H1 (cell line): ENCODE results near the gene PNO1. TPM values are rescaled to one million over a fixed set of nuclear protein-coding genes. Genes with fewer than 3 reads are reported as not detected.

Experiments
- CTCF ChIA-PET: fragments of 300-600 bp; sonication (Branson Sonifier 250); formaldehyde crosslinking; loops from one replicate; lab custom pipeline; 2021; ENCODE audit not compliant: partially characterized antibody; lab: Charles Lee
- POLR2A ChIA-PET: fragments of 300-600 bp; sonication (Branson Sonifier 250); formaldehyde crosslinking; loops from one replicate; lab custom pipeline; 2021; ENCODE audit warnings: inconsistent platforms; ENCODE audit not compliant: partially characterized antibody; lab: Charles Lee
- DNase-seq, 2 experiments: peaks; one replicate each; pipeline versions ENCODE4 v3.0.0 to v3.0.0-alpha.2; 2010 to 2022; ENCODE audit warnings: low spot score in 2 of 2, low read depth in 1 of 2, mixed read lengths in 1 of 2
- FAIRE-seq: peaks from 2 replicates; lab custom pipeline; 2011; peaks lifted over from hg19 to GRCh38; lab: Jason Lieb, UNC
- H2AFZ ChIP-seq: 2 replicates; pipeline ENCODE4 v1.8.1; 2012; ENCODE audit warnings: low read length, inconsistent platforms
- H2AK5ac ChIP-seq: 2 replicates; pipeline ENCODE4 v1.6.1; 2013; ENCODE audit warnings: low read depth, low read length
- H2BK120ac ChIP-seq: replicated peaks from 2 replicates; pipeline ENCODE3; 2013; ENCODE audit warnings: low read depth, low read length, inconsistent platforms
- H2BK12ac ChIP-seq: 2 replicates; pipeline ENCODE4 v1.6.1; 2013; ENCODE audit warnings: low read depth, low read length
- H2BK15ac ChIP-seq: 2 replicates; pipeline ENCODE4 v1.6.1; 2013; ENCODE audit warnings: low read length
- H2BK20ac ChIP-seq: 2 replicates; pipeline ENCODE4 v1.6.1; 2013; ENCODE audit warnings: low read length
- H2BK5ac ChIP-seq: 2 replicates; pipeline ENCODE4 v1.6.1; 2013; ENCODE audit warnings: low read depth, low read length
- H3K14ac ChIP-seq: 2 replicates; pipeline ENCODE4 v1.6.1; 2013; ENCODE audit warnings: inconsistent platforms; ENCODE audit not compliant: insufficient read length
- H3K18ac ChIP-seq: 2 replicates; pipeline ENCODE4 v1.6.1; 2013; ENCODE audit warnings: low read length; ENCODE audit errors: extremely low read depth
- H3K23ac ChIP-seq: 2 replicates; pipeline ENCODE4 v1.6.1; 2013; ENCODE audit warnings: inconsistent platforms; ENCODE audit not compliant: insufficient read length
- H3K23me2 ChIP-seq: 2 replicates; pipeline ENCODE4 v1.6.1; 2013; ENCODE audit warnings: low read depth, low read length
- H3K27ac ChIP-seq: 2 replicates; pipeline ENCODE4 v1.6.1; 2011; ENCODE audit warnings: low read depth, low read length, inconsistent platforms
- H3K27me3 ChIP-seq, 4 experiments: replicated peaks in 1 of 4; 1 replicate in 1 of 4; 2 replicates in 3 of 4; pipeline versions ENCODE4 v1.6.1 to v1.8.1; 2011 to 2013; ENCODE audit warnings: low read length in 3 of 4, mild to moderate bottlenecking in 3 of 4, inconsistent platforms in 2 of 4, mixed read lengths in 2 of 4, moderate library complexity in 1 of 4; ENCODE audit not compliant: control insufficient read depth in 3 of 4, insufficient read depth in 3 of 4; ENCODE audit errors: extremely low read depth in 1 of 4
- H3K36me3 ChIP-seq, 4 experiments: 2 replicates each; pipeline versions ENCODE4 v1.6.1 to v1.8.1; 2011 to 2013; ENCODE audit warnings: mild to moderate bottlenecking in 4 of 4, low read length in 3 of 4, moderate library complexity in 2 of 4, control low read depth in 1 of 4, inconsistent platforms in 1 of 4; ENCODE audit not compliant: insufficient read depth in 4 of 4, control insufficient read depth in 2 of 4
- H3K4ac ChIP-seq: replicated peaks from 2 replicates; pipeline ENCODE3; 2013; ENCODE audit warnings: low read length, low read depth, mixed read lengths, inconsistent platforms; ENCODE audit not compliant: insufficient read length
- H3K4me1 ChIP-seq, 4 experiments: replicated peaks in 1 of 4; 1 replicate in 1 of 4; 2 replicates in 3 of 4; pipeline versions ENCODE4 v1.6.1 to v1.8.1; 2011 to 2013; ENCODE audit warnings: low read length in 3 of 4, inconsistent platforms in 2 of 4, mixed read lengths in 1 of 4; ENCODE audit not compliant: insufficient read depth in 4 of 4, control insufficient read depth in 3 of 4
- H3K4me2 ChIP-seq, 2 experiments: 2 replicates each; pipeline versions ENCODE4 v1.6.1 to v1.8.1; 2011 to 2013; ENCODE audit warnings: low read depth in 2 of 2, low read length in 2 of 2, control low read depth in 1 of 2, inconsistent platforms in 1 of 2, mild to moderate bottlenecking in 1 of 2; ENCODE audit not compliant: insufficient read depth in 1 of 2
- H3K4me3 ChIP-seq, 4 experiments: fragments of 200-600, 300-600 bp in 1 of 4; sonication (generic), shearing (Covaris generic), sonication (Bioruptor Twin) in 1 of 4; 2 replicates each; pipeline versions ENCODE4 v1.5.1 to v1.8.1; 2011 to 2016; ENCODE audit warnings: low read length in 4 of 4, low read depth in 3 of 4, control low read depth in 2 of 4, inconsistent platforms in 2 of 4, mild to moderate bottlenecking in 2 of 4, mixed read lengths in 1 of 4, moderate library complexity in 1 of 4; ENCODE audit not compliant: insufficient read depth in 2 of 4; ENCODE audit errors: extremely low read depth in 1 of 4
- H3K56ac ChIP-seq: replicated peaks from 2 replicates; pipeline ENCODE3; 2013; ENCODE audit warnings: low read depth, mild to moderate bottlenecking, mixed read lengths, low read length, inconsistent platforms; ENCODE audit not compliant: insufficient read length
- H3K79me1 ChIP-seq: 2 replicates; pipeline ENCODE4 v1.6.1; 2013; ENCODE audit warnings: low read depth, low read length, control low read depth
- H3K79me2 ChIP-seq, 2 experiments: 2 replicates each; pipeline versions ENCODE4 v1.6.1 to v1.8.1; 2012 to 2013; ENCODE audit warnings: low read length in 2 of 2, mild to moderate bottlenecking in 2 of 2, inconsistent platforms in 1 of 2; ENCODE audit not compliant: insufficient read depth in 2 of 2, control insufficient read depth in 1 of 2
- H3K9ac ChIP-seq, 4 experiments: replicated peaks in 1 of 4; 1 replicate in 1 of 4; 2 replicates in 3 of 4; pipeline versions ENCODE4 v1.6.1 to v1.8.1; 2011 to 2013; ENCODE audit warnings: low read depth in 3 of 4, low read length in 3 of 4, control low read depth in 2 of 4, mild to moderate bottlenecking in 2 of 4, moderate library complexity in 2 of 4, inconsistent platforms in 1 of 4; ENCODE audit errors: extremely low read depth in 1 of 4
- H3K9me3 ChIP-seq, 2 experiments: 2 replicates each; pipeline versions ENCODE4 v1.6.1 to v1.8.1; 2012 to 2013; ENCODE audit warnings: mild to moderate bottlenecking in 2 of 2, moderate library complexity in 2 of 2, control low read depth in 1 of 2, inconsistent platforms in 1 of 2, low read depth in 1 of 2, low read length in 1 of 2, mixed read lengths in 1 of 2; ENCODE audit not compliant: insufficient read depth in 2 of 2
- H4K20me1 ChIP-seq, 2 experiments: replicated peaks in 1 of 2; 2 replicates each; pipeline versions ENCODE3 to v1.8.1; 2011 to 2013; ENCODE audit warnings: inconsistent platforms in 2 of 2, low read length in 2 of 2, mild to moderate bottlenecking in 1 of 2; ENCODE audit not compliant: insufficient read depth in 2 of 2, control insufficient read depth in 1 of 2
- H4K5ac ChIP-seq: 2 replicates; pipeline ENCODE4 v1.6.1; 2013; ENCODE audit warnings: low read length, low read depth, mixed read lengths, inconsistent platforms; ENCODE audit not compliant: insufficient read length
- H4K8ac ChIP-seq: 2 replicates; pipeline ENCODE4 v1.8.0; 2013; ENCODE audit warnings: mild to moderate bottlenecking, moderate library complexity, low read length, inconsistent platforms; ENCODE audit not compliant: insufficient read depth; ENCODE audit errors: extremely low read depth
- H4K91ac ChIP-seq: replicated peaks from 2 replicates; pipeline ENCODE3; 2013; ENCODE audit warnings: low read length, mixed read lengths, inconsistent platforms; ENCODE audit not compliant: insufficient read length
- CTBP2 ChIP-seq: IDR thresholded peaks from 2 replicates; pipeline ENCODE4 v1.7.0; 2011; ENCODE audit warnings: borderline replicate concordance, mild to moderate bottlenecking, moderate library complexity, mixed read lengths, low read length; ENCODE audit not compliant: insufficient read depth, insufficient read length
- CTCF ChIP-seq, 3 experiments: IDR thresholded peaks; 1 replicate in 2 of 3; 2 replicates in 1 of 3; pipeline versions ENCODE4 v1.5.1 to v1.6.1; 2011; ENCODE audit warnings: low read length in 3 of 3, mild to moderate bottlenecking in 3 of 3, inconsistent platforms in 2 of 3, low read depth in 1 of 3, moderate library complexity in 1 of 3; ENCODE audit not compliant: insufficient read depth in 1 of 3; ENCODE audit errors: control extremely low read depth in 1 of 3
- E2F6 ChIP-seq: IDR thresholded peaks from 2 replicates; pipeline ENCODE4 v1.6.1; 2012; ENCODE audit warnings: inconsistent platforms
- EP300 ChIP-seq, 2 experiments: IDR thresholded peaks; 1 replicate in 1 of 2; 2 replicates in 1 of 2; pipeline ENCODE4 v1.6.1; 2011 to 2012; ENCODE audit warnings: low read depth in 2 of 2, low read length in 2 of 2, mild to moderate bottlenecking in 2 of 2, borderline replicate concordance in 1 of 2, inconsistent platforms in 1 of 2, moderate library complexity in 1 of 2
- KDM5A ChIP-seq: fragments of 200-600 bp; IDR thresholded peaks from 2 replicates; pipeline ENCODE4 v1.7.1; 2012; ENCODE audit warnings: mild to moderate bottlenecking, low read length, inconsistent platforms, mixed read lengths
- MAFK ChIP-seq: IDR thresholded peaks from 2 replicates; pipeline ENCODE4 v1.6.1; 2012; ENCODE audit warnings: low read depth, mild to moderate bottlenecking, improper control_type of control experiment, low read length
- SIN3A ChIP-seq, 2 experiments: IDR thresholded peaks in 1 of 2; conservative IDR thresholded peaks in 1 of 2; 2 replicates each; pipeline ENCODE4 v1.6.1; 2011 to 2012; ENCODE audit warnings: low read length in 2 of 2, improper control_type of control experiment in 1 of 2, low read depth in 1 of 2, mild to moderate bottlenecking in 1 of 2
- TCF12 ChIP-seq: IDR thresholded peaks from 2 replicates; pipeline ENCODE4 v1.6.1; 2011; ENCODE audit warnings: low read depth, mild to moderate bottlenecking, low read length
- TEAD4 ChIP-seq: IDR thresholded peaks from 2 replicates; pipeline ENCODE4 v1.6.1; 2012; ENCODE audit warnings: low read depth, low read length, inconsistent platforms, mixed read lengths
- YY1 ChIP-seq: IDR thresholded peaks from 2 replicates; pipeline ENCODE4 v1.6.1; 2011; ENCODE audit warnings: low read depth, mild to moderate bottlenecking, low read length
- WGBS, 2 experiments: shearing (Covaris generic) in 1 of 2; methylation state at CpG; one replicate each; pipeline versions ENCODE4 v1.1.6 to v1.1.7; 2013 to 2015; ENCODE audit warnings: low lambda C conversion rate in 2 of 2, mixed read lengths in 2 of 2, inconsistent platforms in 1 of 2, low coverage in 1 of 2, missing lambda C conversion rate in 1 of 2; ENCODE audit not compliant: insufficient replicate concordance in 2 of 2, insufficient coverage in 1 of 2, insufficient read length in 1 of 2; ENCODE audit errors: extremely low coverage in 1 of 2, missing lambda C conversion rate in 1 of 2; 5-methylcytosine and 5-hydroxymethylcytosine counted together
- polyA plus RNA-seq, 7 experiments: library from polyadenylated mRNA; depleted of rRNA in 3 of 7; stranded (reverse) in 5 of 7; unstranded in 2 of 7; fragments of >200 nt in 5 of 7; fragments of 200-250 nt in 2 of 7; gene quantifications; 1 replicate in 5 of 7; 2 replicates in 1 of 7; 4 replicates in 1 of 7; pipeline versions ENCODE4 v1.2.1 to v1.2.3, GENCODE V29; 2011 to 2013; ENCODE audit warnings: missing spikeins in 2 of 7, mixed read lengths in 2 of 7
- total RNA-seq: library from RNA; stranded (reverse); fragmentation: NEBNext Ultra II Directional; extraction: Animal tissue kit (Norgen Biotek cat#: 25700); gene quantifications from 2 replicates; pipeline ENCODE4 v1.2.1, GENCODE V29; 2021

The PNO1 gene
- total and polyA plus RNA-seq, 2 of the 8 experiments (the other 6 are each of a cell fraction or from before 2014, with no cell fraction given) = 18.6 to 33.2 TPM

GRCh38 chr2:68124321-68124720, 33.4 kb upstream of the PNO1 start:
- ChIA-PET CTCF (interaction anchor here (0.9 to 5.2 kb wide), 5 partner anchors 95 to 317 kb away, joined by 3 to 44 read pairs (median 3); no protein-coding TSS in a partner anchor), POLR2A (interaction anchor here (0.6 kb wide), 1 partner anchor 13 kb away, joined by 3 read pairs; no protein-coding TSS in a partner anchor)
- H3K4ac ChIP-seq = no peak overlapping the region
- H2BK5ac ChIP-seq = no peak overlapping the region
- no peak for DNase-seq
- H4K91ac ChIP-seq = no peak overlapping the region
- WGBS, 2 experiments = 86% methylated on average over 2 of the region's 2 CpGs; no CpG with 5 or more reads in 1 of the 2 experiments
- H3K4me2 ChIP-seq = no peak overlapping the region
- no peak overlapping the region for H3K23ac ChIP-seq
- H2BK15ac ChIP-seq = no peak overlapping the region
- H3K14ac ChIP-seq = no peak overlapping the region
- no peak overlapping the region for H3K18ac ChIP-seq
- no peak overlapping the region for H2AK5ac ChIP-seq
- H3K4me1 ChIP-seq = no peaks in the 10 kb centered on the region; a peak in 1 of 7 replicates
- FAIRE-seq = no peak
- H3K9ac ChIP-seq = no peak overlapping the region
- H3K27me3 ChIP-seq = no peaks in the 10 kb centered on the region
- no peaks in the 10 kb centered on the region for H3K79me1 ChIP-seq
- H3K4me3 ChIP-seq = no peak overlapping the region
- H4K20me1 ChIP-seq = no peaks in the 10 kb centered on the region
- H4K8ac ChIP-seq = no peak overlapping the region
- no peak overlapping the region for H3K56ac ChIP-seq
- H3K79me2 ChIP-seq = no peaks in the 10 kb centered on the region
- H2BK12ac ChIP-seq = no peak overlapping the region
- no peak overlapping the region for H2BK20ac ChIP-seq
- no peak overlapping the region for H3K27ac ChIP-seq
- H4K5ac ChIP-seq = no peak overlapping the region
- H3K36me3 ChIP-seq = no peaks in the 10 kb centered on the region
- no peak overlapping the region for H2BK120ac ChIP-seq
- H3K9me3 ChIP-seq = no peaks in the 10 kb centered on the region
- no peaks in the 10 kb centered on the region for H3K23me2 ChIP-seq
- H2AFZ ChIP-seq = no peak overlapping the region
- TF ChIP-seq TCF12 (no peak), SIN3A (conservative IDR thresholded peaks at IDR 0.05 in 1 of 2, IDR thresholded peaks at IDR 0.05 in 1 of 2; ENCODE audit: low read depth in 1 of 2, low read length in 2 of 2) (no peak), E2F6 (no peak), YY1 (no peak), KDM5A (no peak), EP300 (IDR thresholded peaks at IDR 0.05; ENCODE audit: borderline replicate concordance in 1 of 2, low read depth in 2 of 2, low read length in 2 of 2) (no peak), CTBP2 (no peak), MAFK (no peak), CTCF (IDR thresholded peaks at IDR 0.05; ENCODE audit: control extremely low read depth in 1 of 3, insufficient read depth in 1 of 3, low read depth in 1 of 3, low read length in 3 of 3) (no peak), TEAD4 (no peak)
